GM12873 (cell line): Measurements from ENCODE around the gene GCAT.

ENCODE experiments used
- CTCF ChIP-seq: IDR thresholded peaks from 2 replicates; pipeline ENCODE4 v1.5.1; 2012; ENCODE audit warnings: low read depth, mild to moderate bottlenecking, moderate library complexity, low read length, control low read depth; ENCODE audit not compliant: insufficient read depth; ENCODE audit errors: missing control alignments

GCAT gene

GRCh38 chr22:37823134-37823985 lies 15.6 kb downstream of the GCAT start, which contains the start of gene GALR3:
GALR3 (plus strand) TSS chr22:37823382; CDS start chr22:37823407, 25 bp downstream.
- no peak for TF ChIP-seq CTCF

GRCh38 chr22:37824674-37825641 lies 17.2 kb downstream of the GCAT start:
- no peak for TF ChIP-seq CTCF

GRCh38 chr22:37827056-37827455 lies 19.3 kb downstream of the GCAT start:
- TF ChIP-seq CTCF = no peak

- no peak for TF ChIP-seq CTCF
Observed at GRCh38 chr22:37830093-37830842, 22.5 kb downstream of the GCAT start.

GRCh38 chr22:37831472-37831871 lies 23.7 kb downstream of the GCAT start:
- no peak for TF ChIP-seq CTCF

- no peak for TF ChIP-seq CTCF
Observed at GRCh38 chr22:37832022-37832857, 24.5 kb downstream of the GCAT start.
